ENCODE measurements around the gene ANXA3.
A peak's percentile ranks its signal among the peaks of the same experiment; 100 is the strongest.

Gene ANXA3

DNA sequence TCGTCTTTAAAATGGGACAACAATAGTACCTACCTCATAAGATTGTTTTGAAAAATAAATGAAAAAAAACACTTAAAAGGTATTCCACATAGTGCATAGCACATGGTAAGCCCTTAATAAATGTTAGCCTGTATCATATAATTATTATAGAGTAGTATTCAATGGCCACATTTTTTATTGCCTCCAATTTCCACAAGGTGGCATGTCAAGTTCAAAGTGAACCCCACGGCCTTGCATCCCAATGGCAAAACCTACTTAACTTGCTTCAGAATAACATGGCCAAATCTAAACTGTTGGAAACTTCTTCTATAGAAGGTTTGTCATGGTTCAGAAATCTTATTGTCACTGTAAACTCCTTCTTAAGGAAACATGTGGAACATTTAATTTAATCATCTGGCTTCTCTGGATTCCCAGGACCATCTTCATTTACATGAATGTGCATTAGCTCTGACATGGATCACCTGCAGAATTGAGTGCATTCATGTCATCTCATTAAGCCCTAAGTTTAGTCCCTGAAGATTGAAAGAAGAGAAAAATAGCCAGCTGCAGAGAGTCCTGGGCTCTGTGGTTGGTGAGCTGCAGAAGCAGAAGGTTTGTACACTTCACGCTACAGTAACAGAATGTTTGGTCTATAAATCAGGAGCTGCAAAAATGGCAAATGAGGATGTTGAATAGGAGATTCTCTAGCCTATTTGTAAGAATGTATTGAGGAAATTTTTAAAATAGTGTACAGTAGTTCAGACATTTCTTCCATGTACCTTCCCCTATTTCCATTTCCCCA, 61.0 kb downstream of the ANXA3 start:
- DNase-seq: no peak

DNA sequence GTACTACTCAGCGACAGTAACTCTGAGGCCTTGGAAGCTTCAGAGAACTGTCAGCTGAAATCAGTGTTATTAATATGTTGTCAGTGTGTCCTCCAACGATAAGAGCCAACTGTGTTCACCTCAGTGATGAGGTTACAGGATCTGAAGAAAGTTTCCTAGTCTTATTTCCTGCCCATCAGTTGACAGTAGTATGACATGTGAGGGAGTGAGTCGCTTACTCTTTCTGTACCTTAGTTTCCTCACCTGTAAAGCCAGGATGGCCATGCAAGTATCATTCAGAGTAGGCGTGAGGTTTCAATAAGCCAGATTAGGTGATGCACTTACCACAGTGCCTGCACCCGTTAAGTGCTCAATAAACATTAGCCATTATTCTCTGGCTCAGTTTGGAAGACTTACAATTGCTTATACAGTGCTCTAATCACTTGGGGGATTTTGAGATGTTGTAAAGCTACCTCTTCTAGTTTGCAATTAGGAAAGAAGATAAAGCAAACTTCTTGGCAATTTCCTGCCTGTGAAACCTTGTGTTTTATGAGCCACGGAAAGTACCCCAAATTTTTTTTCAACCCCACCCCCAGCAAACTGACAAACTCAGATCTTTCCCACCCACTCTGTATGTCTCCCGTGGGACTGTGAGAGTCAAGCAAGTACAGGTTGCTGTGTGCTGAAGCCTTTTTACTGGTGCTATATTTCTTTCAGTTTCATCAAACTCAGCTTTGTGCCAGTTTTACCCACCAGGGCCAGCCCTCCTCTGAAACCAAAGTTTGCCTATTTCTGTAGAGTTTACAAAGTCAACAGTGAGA, 62.2 kb downstream of the ANXA3 start:
- no peak for DNase-seq

DNA sequence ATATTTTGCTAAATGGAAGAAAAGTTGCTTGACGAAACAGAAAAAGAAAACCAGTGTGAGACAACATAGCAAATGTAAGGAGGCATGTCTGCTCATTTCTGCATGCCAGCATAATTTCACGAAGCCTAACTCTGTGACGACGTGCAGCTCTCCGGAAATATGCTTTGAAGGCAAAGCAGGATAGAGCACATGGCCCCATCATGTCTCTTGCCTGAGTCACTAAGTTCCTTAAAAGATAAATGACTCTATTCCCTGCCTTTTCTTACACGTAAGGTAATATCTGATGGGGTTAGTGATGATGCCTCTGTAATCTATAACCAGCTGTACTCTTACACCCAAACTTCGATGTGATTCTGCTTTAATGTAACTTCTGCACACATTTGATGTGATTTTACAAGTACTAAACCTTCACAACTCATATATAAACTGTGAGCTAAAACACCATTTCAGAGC, 64.5 kb downstream of the ANXA3 start:
- DNase-seq: no peak

DNA sequence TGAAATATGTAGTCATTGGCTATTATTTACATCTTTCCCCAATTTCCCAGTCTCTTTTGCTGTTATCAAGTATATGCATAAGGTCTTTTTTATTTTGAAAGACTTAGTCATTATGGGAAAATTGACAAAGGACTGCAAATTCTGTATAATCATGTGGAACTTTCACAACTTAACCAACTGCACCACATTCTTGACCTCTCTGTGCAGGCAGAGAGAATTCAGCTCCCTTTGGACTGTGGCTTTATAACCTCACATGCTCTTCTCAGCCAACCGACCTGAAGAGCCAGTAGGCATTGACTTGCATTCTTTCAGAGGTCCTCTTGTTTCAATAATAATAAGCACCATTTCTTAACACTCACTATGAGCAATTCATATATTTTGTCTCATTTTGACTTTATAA, 66.9 kb downstream of the ANXA3 start:
- DNase-seq: no peak

DNA sequence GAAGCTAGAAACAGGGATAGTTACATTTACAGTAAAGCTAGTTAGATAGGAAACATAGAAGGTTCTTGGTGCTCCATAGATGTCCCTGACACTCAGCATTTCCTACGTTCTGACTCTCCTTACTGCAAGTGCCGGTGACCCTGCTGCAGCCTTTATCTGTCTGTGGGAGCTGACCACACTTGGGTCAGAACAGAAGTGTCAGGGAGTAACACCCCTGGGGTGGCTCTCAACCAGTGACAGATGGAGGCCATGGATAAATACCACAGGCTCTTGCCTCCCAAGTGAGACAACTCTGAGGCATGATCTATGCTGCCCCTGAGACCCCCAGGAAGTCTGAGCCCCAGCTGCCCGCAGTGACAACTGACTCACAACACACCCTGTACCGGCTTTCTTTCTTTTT, 69.8 kb downstream of the ANXA3 start:
- no peak for DNase-seq

DNA sequence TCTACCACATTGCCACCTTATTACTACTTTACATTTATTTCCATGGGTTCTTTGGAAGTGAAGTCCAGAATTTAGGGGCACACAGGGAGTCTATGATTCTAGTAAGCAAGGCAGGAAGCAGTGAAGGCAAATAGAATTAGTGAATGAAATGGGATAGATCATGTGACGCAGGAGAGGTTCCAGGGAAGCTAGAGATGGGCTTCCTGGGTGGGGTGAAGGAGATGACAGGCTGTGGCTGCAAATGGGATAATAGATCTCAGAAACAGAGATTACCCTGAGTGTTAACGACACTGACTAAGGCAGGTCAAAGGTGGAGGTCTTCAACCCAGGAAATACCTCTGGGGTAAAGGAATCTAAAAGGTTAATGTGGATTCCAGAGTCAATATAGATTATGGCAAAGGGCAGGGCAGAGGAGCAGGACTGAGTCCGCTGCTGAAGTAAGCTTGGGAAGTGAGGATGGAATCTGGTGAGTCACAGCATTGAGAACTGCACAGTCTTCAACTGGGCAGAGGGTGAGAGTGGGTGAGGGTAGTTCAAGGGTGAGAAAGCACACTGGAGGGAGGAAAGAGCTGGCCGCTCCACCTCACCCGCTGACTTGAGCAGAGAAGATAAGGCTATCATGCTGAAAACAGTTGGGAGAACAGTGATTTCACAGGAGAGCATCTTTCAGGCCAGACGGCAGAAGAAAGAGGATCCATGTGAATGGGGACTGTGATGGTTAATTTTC, 70.8 kb downstream of the ANXA3 start:
- DNase-seq: no peak

DNA sequence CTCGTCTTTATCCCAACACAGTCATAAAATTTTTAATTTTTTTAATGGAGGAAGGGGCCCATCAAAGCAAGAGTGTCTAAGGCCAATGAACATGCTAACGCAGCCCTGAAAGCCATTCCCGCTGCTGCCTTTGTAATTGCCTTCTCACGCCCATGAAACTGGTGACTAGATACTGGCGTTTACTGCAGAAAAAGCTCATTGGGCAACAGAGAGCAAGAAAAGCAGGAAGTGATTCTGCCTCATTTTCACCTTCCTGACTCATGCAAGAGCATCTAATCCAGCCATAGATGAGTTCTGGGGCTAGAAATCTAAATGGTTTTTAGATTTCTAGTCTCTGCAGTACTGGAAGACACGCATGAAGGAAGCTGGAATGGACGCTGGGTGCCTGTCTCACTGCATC, 72.5 kb downstream of the ANXA3 start:
- DNase-seq: no peak

DNA sequence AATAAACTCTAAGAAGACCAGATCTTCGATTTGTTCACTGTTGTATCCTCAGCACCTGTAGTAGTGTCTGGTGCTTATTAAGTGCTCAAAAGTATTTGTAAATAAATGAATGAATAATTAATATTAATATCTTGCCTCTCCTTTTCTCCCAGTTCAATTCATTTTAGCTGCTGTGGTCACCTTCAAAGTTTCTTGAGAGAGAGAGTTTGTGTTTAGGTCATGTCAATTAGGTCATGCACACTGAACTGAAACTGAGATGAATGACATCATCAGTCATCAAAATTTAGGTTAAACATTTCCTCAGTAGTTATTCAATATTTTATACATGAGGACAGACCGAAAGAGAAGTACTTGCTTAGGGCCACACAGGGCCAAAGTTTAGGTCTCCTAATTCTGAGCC, 73.5 kb downstream of the ANXA3 start:
- no peak for DNase-seq

DNA sequence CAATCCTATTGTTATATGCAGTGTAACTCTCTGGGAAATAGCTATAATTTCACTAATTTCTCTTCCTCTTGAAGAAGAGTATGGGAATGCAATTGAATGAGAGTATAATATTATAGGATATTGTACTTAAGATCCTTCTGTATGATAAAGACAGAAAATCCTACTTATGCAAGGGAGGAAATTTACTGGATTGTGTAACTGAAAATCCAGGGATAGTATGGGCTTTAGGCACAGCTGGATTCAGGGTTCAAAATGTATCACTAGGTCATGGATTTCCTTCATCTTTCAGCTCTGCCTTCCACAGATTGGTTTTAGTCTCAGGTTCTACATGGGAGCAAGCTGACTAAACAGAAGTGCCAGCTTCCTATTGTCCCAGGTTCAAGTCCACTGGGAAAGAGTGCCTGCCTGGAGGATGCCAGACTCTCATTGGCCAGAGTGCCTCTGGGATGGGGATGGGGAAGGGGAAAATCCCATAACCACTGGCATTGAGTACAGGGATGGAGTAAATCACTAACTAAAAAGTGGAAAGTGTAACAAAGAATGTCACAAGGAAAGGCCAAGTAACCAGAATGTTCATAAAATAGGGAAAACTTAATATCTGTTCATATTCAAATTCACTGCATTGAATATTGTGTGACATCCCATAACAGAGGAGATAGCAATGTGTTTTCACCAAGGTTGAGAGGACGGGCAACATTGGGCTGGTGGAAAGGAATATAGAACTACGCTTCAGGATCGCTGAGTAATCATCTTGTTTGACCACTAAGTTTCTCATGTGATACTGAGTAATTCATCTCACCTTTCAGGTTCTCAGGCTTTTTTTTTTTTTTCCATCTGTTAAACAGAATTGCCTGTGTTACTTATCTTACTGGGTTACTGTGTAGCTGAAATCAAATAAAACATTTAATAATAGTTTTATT, 75.7 kb downstream of the ANXA3 start:
- no peak for DNase-seq

DNA sequence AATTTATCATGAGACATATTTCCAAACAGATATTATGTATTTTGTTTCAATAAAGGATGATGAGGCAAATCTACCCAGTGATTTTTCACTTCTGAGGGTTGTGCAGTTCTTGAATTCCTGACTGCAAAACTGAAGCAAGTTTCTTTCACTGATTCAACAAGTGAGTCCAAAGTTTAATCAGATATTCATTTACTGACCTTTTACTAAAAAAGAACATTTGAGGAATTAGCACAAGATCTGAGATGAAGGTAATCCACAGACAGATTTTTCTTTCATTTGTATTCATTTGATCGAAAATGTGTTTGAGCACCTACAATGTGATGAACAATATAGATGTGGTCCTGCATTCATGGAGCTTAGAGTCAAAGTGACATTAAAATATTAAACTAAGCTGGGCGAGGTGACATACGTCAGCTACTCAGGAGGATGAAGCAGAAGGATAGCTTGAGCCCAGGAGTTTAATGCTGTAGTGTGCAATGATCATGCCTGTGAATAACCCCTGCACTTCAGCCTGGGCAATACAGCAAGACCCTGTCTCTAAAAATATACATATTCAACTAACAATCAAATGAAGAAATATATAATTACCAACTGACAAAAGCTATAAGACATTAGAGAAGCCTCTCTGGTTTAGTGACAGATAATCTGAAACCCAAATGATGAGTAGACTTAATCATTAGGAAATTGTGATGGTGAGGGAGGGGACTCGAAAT, 76.6 kb downstream of the ANXA3 start:
- no peak for DNase-seq

DNA sequence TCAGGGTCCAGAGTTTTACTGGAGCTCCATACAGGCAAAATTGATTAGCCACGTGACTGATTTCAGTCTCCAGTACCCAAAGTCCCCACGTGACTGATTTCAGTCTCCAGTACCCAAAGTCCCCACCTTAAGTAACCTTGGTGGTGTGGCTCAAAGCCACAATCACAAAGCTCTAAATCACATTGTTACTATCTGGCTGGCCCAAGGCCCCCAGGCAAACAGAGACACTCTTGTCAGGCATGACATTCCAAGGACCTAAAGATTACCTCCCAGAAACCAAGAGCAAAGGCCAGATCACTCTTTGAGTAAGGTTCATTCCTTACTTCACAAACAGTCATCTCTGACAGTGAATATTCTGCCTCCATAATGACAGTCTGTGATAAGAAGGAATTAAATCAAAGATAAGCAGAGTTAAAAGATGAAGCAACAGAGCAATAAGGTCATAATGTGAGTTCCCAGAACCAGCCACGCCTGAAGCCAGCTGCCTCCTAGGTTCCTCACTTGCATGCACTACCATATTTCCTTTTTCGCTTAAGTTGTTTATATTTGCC, 78.5 kb downstream of the ANXA3 start:
- no peak for DNase-seq

DNA sequence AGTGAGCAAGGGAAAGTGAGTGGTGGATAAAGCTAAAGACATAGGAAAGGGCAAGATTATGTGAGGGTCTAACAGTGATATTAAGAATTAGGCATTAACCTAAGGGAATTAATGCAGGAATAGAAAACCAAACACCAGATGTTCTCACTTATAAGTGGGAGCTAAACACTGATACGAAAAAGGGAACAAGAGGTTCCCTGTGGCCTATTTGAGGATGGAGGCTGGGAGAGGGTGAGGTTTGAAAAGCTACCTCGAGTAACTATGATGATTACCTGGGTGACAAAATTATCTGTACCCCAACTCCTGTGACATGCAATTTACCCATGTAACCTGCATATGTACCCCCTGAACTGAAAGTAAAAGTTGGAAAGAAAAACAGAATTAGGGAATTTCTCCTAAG, 79.0 kb downstream of the ANXA3 start:
- no peak for DNase-seq

DNA sequence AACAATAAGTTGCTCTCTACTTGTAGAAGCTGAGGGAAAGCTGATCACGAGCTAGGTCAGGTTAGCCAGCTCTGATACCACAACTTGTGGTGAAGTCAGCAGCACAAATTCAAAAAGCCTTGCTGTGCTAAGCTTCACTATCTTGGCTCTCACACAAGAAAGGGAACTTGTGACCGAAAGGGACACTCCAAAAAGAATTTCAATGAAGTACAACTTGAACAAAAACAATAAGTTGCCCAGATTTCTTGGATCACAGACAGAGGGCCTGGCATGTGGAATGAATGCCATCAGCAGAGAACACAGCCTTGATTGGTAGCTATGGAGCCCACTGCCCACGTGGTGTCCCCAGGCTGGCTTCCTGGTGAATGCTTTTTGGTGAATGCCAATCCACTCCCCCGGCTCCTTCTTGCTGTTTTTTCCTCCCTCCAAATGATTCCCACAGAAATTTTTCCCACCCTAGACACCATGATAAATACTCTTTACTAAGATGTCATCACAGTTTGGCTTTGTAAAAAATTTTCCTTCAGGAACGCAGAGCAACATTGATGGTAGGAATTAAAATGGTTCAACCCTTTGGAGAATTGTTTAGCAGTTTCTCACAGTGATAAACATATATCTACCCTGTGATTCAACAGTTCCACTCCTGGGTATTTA, 82.6 kb downstream of the ANXA3 start:
- no peak for DNase-seq

DNA sequence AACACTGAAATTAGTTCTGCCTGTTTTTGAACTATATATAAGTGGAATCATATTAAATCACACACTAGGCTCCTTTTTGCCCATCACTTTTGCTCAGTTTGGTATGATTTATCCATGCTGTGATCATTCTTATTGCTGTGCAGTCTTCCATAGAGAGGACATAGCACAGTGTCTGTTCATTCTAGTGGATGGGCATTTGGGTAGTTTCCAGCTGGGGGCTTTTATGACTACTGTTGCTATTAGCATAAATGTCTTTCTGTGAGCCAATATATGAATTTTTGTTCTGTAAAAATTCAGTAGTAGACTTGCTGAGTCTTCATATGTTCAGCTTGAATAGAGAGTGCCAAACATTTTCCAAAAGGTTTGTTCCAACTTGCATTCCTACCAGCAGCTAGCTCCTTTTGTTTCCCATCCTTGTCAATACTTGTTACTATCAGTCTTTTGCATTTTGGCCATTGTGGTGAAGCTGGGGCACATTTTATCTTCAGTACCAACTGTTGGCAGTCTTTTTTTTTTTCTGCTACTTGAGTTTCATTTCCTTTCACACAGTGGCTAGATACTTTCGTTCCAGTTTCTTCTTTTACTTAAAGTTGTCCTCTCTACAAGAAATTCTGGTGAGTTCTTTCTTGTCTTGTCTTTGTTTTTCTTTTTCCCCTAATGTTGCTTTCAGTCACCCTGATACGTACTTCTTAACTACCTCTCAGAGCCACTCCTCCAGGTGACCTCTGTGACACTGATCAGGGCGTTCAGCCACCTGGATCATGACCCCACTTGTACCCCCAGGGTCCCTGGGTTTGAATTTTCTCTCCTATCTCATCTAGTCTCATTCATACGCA, 87.0 kb downstream of the ANXA3 start:
- no peak for DNase-seq

DNA sequence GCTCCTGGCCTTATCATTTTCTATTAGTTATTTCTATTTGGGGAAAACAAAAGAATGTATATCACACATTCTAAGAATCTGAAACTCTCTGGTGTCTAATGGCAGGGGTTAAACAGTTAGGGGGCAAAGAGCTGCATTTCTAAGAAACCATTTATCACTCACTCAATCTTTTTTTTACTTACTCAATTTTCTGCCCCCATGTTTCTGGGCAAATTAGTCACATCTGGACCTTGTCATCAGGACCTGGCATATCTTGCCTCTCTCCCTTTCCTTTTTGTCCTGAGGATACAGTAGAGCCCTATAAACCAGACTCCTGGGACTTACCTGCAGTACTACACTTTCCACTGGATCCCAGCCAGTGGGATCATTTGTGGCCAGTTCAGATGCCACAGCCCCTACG, 89.1 kb downstream of the ANXA3 start:
- no peak for DNase-seq

DNA sequence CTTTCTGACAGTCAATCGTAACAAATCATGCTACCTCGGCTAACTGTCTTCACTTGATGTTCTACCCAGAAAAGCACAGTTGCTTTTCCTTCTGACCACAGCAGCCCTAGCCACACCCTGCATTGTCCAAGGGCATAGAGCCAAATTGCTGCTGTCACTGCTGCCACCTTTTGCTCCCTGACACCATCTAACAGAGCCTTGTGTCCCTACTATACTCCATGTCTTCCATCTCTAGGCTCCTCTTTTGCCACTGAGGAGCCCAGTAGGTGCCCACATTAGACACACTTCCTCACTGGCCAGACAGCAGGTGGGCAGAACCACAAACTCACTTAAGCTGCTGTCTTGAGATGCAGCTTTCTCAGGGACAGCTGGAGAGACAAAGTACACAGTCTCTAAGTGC, 91.4 kb downstream of the ANXA3 start:
- no peak for DNase-seq

DNA sequence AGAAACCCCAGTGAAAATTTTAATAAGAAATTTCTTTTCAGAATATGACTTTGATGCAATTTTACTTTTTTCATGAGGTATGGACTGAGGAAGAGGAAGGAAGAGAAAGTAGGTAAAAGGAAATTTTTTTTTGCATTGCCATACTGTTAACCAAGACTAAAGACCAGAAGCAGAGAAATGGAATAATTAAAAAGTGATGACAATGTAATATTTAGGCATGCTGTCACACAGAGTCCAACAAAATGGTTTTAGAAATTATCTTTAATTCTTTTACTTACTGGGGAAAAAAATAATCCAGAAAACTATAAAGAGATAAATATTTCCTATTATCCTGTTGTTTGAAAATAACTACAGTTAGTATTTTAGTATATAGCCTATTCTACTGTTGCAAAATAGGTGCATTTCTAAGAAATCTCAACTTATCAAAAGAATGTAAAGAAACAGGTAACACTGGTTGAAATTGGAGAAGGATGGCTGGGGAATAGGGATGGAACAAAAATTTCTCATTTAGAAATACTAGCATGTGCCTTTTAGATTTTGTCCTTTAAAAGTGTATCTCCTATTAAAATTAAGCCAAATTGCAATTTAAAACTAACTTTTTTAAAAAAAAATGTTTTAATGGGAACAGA, 92.6 kb downstream of the ANXA3 start:
- DNase-seq: no peak

DNA sequence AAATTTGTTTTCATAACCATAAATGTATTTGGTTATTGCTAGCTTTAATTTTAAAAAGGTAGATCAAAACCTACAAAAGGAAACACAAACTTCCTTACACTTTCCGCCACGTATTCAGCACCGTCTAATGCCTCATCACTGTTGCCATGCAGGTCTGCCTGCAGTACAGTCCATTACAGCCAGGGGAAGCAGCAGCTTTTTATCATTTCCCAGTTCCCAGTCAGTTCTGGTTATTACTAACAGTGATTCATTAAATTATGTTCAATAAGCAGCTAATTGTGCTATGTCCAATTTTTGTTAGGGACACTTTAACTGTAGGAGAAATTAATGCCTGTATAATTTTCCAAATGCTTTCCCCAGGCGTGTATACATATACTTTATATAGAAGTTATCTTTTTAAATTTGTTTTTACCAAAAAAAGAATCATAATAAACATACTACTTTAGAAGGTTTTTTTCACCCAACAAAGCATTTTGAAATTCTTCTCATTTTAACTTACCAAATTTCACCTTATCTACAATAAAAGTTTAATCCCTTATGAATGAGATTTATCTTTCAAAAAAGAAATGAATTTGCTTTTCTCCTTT, 93.3 kb downstream of the ANXA3 start:
- peak; percentile 30 for DNase-seq
